Measurements from ENCODE around the gene RYR1.

Gene RYR1

DNA sequence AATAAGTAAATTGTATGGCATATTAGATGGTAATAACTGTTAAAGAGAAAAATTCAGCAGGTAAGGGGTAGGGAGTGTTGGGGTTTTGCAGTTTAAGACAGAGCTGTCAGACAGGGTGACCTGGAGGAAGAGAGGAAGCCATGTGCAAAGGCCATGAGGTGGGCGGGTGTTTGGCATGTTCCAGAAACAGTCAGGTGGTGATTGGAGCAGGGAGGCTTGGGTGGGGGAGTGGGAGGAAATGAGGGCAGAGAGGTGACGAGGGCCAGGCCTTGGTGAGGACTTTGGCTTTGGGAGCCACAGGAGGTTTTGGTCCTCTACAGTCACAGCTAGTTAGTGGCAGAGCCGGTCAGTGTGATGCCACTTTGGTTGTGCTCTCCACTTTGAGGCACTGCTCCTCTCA, 20.1 kb downstream of the RYR1 start:
- Histone ChIP-seq H3K27me3 (replicated peaks) (no peaks in the 10 kb centered on the region), H3K4me3 (ENCODE audit: low read depth, low read length) (no peak overlapping the region), H3K36me3 (replicated peaks) (no peaks in the 10 kb centered on the region), H3K27ac (no peak overlapping the region)
- in situ Hi-C loops (cut with HindIII; ENCODE audit: low pct_ligation_motif_present, low sequenced_read_pairs) = no loop called here
- DNase-seq = no peak
- TF ChIP-seq, protein P1, sequence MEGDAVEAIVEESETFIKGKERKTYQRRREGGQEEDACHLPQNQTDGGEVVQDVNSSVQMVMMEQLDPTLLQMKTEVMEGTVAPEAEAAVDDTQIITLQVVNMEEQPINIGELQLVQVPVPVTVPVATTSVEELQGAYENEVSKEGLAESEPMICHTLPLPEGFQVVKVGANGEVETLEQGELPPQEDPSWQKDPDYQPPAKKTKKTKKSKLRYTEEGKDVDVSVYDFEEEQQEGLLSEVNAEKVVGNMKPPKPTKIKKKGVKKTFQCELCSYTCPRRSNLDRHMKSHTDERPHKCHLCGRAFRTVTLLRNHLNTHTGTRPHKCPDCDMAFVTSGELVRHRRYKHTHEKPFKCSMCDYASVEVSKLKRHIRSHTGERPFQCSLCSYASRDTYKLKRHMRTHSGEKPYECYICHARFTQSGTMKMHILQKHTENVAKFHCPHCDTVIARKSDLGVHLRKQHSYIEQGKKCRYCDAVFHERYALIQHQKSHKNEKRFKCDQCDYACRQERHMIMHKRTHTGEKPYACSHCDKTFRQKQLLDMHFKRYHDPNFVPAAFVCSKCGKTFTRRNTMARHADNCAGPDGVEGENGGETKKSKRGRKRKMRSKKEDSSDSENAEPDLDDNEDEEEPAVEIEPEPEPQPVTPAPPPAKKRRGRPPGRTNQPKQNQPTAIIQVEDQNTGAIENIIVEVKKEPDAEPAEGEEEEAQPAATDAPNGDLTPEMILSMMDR (IDR thresholded peaks at IDR 0.05; ENCODE audit: low read depth, low read length, missing control alignments) = no peak

DNA sequence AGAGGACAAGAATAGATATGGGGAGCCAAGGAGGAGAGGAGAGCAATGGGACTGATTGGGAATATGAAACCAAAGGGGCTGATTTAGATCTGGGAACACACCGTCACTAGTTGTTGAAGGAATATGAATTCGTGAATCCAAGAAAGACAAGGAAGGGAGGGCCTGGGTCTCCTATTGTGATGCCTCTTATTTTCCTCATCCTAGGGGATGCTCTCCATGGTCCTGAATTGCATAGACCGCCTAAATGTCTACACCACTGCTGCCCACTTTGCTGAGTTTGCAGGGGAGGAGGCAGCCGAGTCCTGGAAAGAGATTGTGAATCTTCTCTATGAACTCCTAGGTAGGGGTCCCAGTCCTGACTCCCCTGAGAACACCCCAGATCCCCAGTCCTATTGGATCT, 21.5 kb downstream of the RYR1 start:
- Histone ChIP-seq H3K4me3 (ENCODE audit: low read depth, low read length) (no peak overlapping the region), H3K36me3 (replicated peaks) (no peaks in the 10 kb centered on the region), H3K27me3 (replicated peaks) (no peaks in the 10 kb centered on the region), H3K27ac (no peak overlapping the region)
- in situ Hi-C loops (cut with HindIII; ENCODE audit: low pct_ligation_motif_present, low sequenced_read_pairs) = no loop called here
- DNase-seq = peak; percentile 1
- TF ChIP-seq, protein P1 (IDR thresholded peaks at IDR 0.05; ENCODE audit: low read depth, low read length, missing control alignments) = no peak

DNA sequence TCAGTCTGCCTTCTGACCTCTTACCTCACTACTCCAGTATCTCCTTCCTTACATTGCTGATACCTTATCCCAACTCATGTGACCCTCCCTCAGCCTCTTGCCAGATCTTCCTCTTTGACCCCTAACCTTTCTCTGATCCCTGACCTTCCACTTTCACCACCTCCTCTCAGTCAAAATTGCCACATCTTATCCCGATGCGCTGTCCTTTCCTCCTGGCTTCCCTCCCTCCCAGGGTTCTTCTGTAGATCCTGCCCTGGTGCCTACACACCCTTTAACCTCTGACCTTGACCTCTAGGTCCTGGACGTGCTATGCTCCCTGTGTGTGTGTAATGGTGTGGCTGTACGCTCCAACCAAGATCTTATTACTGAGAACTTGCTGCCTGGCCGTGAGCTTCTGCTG, 23.7 kb downstream of the RYR1 start:
- Histone ChIP-seq H3K27me3 (replicated peaks) (no peaks in the 10 kb centered on the region), H3K36me3 (replicated peaks) (no peaks in the 10 kb centered on the region), H3K27ac (no peak overlapping the region), H3K4me3 (ENCODE audit: low read depth, low read length) (no peak overlapping the region)
- TF ChIP-seq, protein P1 (IDR thresholded peaks at IDR 0.05; ENCODE audit: low read depth, low read length, missing control alignments) = no peak
- in situ Hi-C loops (cut with HindIII; ENCODE audit: low pct_ligation_motif_present, low sequenced_read_pairs) = no loop called here
- DNase-seq = no peak

DNA sequence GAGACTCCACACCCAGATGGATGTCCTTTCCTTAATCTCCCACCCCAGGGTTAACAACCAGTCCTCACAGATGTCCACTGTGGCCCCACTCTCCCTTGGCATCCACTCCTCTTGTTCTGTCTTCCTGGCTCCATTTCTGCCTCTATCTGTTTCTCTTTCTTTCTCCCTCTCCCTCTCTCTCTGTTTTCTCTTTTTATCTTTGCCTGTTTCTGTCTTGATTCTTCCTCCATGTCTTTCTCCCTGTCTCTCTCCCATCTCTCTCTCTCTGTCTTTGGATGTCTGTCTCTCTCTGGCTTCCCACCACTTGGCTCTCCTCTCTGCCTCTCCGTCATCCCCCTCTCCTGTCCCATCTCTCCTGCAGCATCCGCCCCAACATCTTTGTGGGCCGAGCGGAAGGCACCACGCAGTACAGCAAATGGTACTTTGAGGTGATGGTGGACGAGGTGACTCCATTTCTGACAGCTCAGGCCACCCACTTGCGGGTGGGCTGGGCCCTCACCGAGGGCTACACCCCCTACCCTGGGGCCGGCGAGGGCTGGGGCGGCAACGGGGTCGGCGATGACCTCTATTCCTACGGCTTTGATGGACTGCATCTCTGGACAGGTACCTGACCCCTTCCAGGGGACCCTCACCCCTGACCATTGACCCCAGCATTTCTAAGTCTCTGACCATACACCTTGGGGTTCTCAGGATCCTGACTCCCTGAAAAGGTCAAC, 24.4 kb downstream of the RYR1 start:
- Histone ChIP-seq H3K36me3 (replicated peaks) (no peaks in the 10 kb centered on the region), H3K27ac (no peak overlapping the region), H3K27me3 (replicated peaks) (no peaks in the 10 kb centered on the region), H3K4me3 (ENCODE audit: low read depth, low read length) (no peak overlapping the region)
- no peak for DNase-seq
- TF ChIP-seq, protein P1 (IDR thresholded peaks at IDR 0.05; ENCODE audit: low read depth, low read length, missing control alignments) = no peak
- in situ Hi-C loops (cut with HindIII; ENCODE audit: low pct_ligation_motif_present, low sequenced_read_pairs) = no loop called here

DNA sequence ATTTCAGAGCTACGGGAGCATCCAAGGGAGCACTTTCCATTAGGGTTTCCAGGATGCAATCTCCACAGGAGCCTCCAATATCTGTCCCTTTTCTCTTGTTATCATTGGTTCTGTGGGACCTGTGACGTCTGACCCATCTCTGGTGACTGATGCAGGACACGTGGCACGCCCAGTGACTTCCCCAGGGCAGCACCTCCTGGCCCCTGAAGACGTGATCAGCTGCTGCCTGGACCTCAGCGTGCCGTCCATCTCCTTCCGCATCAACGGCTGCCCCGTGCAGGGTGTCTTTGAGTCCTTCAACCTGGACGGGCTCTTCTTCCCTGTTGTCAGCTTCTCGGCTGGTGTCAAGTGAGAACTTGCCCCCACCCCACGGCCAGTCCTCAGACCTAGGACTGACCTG, 25.5 kb downstream of the RYR1 start:
- Histone ChIP-seq H3K36me3 (replicated peaks) (no peaks in the 10 kb centered on the region), H3K4me3 (ENCODE audit: low read depth, low read length) (no peak overlapping the region), H3K27me3 (replicated peaks) (no peaks in the 10 kb centered on the region), H3K27ac (no peak overlapping the region)
- TF ChIP-seq, protein P1 (IDR thresholded peaks at IDR 0.05; ENCODE audit: low read depth, low read length, missing control alignments) = no peak
- in situ Hi-C loops (cut with HindIII; ENCODE audit: low pct_ligation_motif_present, low sequenced_read_pairs) = no loop called here
- DNase-seq = no peak

DNA sequence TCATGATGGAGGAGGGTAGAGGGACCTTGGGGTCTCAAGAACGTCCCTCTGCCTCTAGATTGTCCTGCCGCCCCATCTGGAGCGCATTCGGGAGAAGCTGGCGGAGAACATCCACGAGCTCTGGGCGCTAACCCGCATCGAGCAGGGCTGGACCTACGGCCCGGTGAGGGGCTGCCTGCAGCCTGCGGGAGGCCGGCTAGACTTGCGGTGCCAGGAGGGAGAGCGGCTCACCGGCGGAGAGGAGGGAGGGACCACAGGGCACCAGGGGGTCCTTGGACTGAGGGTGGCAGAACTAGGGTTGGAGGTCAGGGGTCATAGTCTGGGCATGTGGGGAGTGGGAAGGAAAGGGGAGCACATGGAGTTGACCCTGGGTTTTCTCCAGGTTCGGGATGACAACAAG, 29.9 kb downstream of the RYR1 start:
- in situ Hi-C loops (cut with HindIII; ENCODE audit: low pct_ligation_motif_present, low sequenced_read_pairs) = no loop called here
- H3K27me3 ChIP-seq (replicated peaks) = no peaks in the 10 kb centered on the region

More for the DNA sequence above, 29.9 kb downstream of the RYR1 start:
- no peak for DNase-seq
- H3K36me3 ChIP-seq (replicated peaks) = no peaks in the 10 kb centered on the region
- no peak overlapping the region for H3K27ac ChIP-seq
- no peak overlapping the region for H3K4me3 ChIP-seq (ENCODE audit: low read depth, low read length)
- TF ChIP-seq, protein P1 (IDR thresholded peaks at IDR 0.05; ENCODE audit: low read depth, low read length, missing control alignments) = no peak

All from brain microvascular endothelial cell (primary cell).